Measurements from ENCODE around the gene ATP1B4.
A peak's percentile ranks its signal among the peaks of the same experiment; 100 is the strongest.
"Not testable (repeated sequence)": the region's sequence is repeated elsewhere in the genome, so short reads cannot be mapped to it uniquely, and the experiment has no call there.

ATP1B4 gene

GRCh38 chrX:120361764-120362305 lies at the start of gene ATP1B4:
TSS of gene ATP1B4 (plus strand) at chrX:120362089. CDS start at chrX:120362169, 80 bp downstream.
- DNase-seq (ENCODE audit: low read depth in 3 of 3): no peak

- no peak for DNase-seq (ENCODE audit: low read depth in 3 of 3)
These were observed 46.1 kb upstream of the ATP1B4 start for GRCh38 chrX:120315776-120316175.

GRCh38 chrX:120316587-120317283 lies 45.2 kb upstream of the ATP1B4 start:
- DNase-seq (ENCODE audit: low read depth in 3 of 3): no peak

- no peak for DNase-seq (ENCODE audit: low read depth in 3 of 3)
These were observed 43.5 kb upstream of the ATP1B4 start for GRCh38 chrX:120318411-120318810.

- no peak for DNase-seq (ENCODE audit: low read depth in 3 of 3)
These were observed 40.2 kb upstream of the ATP1B4 start for GRCh38 chrX:120321520-120322281.

- DNase-seq (ENCODE audit: low read depth in 3 of 3): no peak
These were observed 30.8 kb upstream of the ATP1B4 start for GRCh38 chrX:120331116-120331515.

- no peak for DNase-seq (ENCODE audit: low read depth in 3 of 3)
These were observed 29.5 kb upstream of the ATP1B4 start for GRCh38 chrX:120332394-120332793.

- DNase-seq (ENCODE audit: low read depth in 3 of 3): no peak
These were observed 27.7 kb upstream of the ATP1B4 start for GRCh38 chrX:120334151-120334550.

- DNase-seq (ENCODE audit: low read depth in 3 of 3): no peak
These were observed 27.3 kb upstream of the ATP1B4 start for GRCh38 chrX:120334603-120335002.

GRCh38 chrX:120335289-120335688 lies 26.6 kb upstream of the ATP1B4 start:
- DNase-seq (ENCODE audit: low read depth in 3 of 3): no peak

- DNase-seq (ENCODE audit: low read depth in 3 of 3): no peak
These were observed 25.0 kb upstream of the ATP1B4 start for GRCh38 chrX:120336899-120337298.

GRCh38 chrX:120344566-120344965 lies 17.3 kb upstream of the ATP1B4 start:
- DNase-seq (ENCODE audit: low read depth in 3 of 3): not testable (repeated sequence)

- DNase-seq (ENCODE audit: low read depth in 3 of 3): no peak
These were observed 11.3 kb upstream of the ATP1B4 start for GRCh38 chrX:120350450-120351138.

- no peak for DNase-seq (ENCODE audit: low read depth in 3 of 3)
These were observed 5.8 kb upstream of the ATP1B4 start for GRCh38 chrX:120356084-120356483.

- no peak for DNase-seq (ENCODE audit: low read depth in 3 of 3)
These were observed 4.7 kb upstream of the ATP1B4 start for GRCh38 chrX:120357186-120357585.

- peak; percentile 5 to 42 (median 33) for DNase-seq (ENCODE audit: low read depth in 3 of 3)
These were observed 3.0 kb upstream of the ATP1B4 start for GRCh38 chrX:120358737-120359456.

GRCh38 chrX:120365320-120365719 lies 3.4 kb downstream of the ATP1B4 start:
- peak in 2 of 3 donors; percentile 10 to 31 for DNase-seq (ENCODE audit: low read depth in 3 of 3)

- no peak for DNase-seq (ENCODE audit: low read depth in 3 of 3)
These were observed 4.1 kb downstream of the ATP1B4 start for GRCh38 chrX:120365968-120366367.

GRCh38 chrX:120366794-120367193 lies 4.9 kb downstream of the ATP1B4 start:
- DNase-seq (ENCODE audit: low read depth in 3 of 3): no peak

GRCh38 chrX:120367402-120368109 lies 5.7 kb downstream of the ATP1B4 start:
- no peak for DNase-seq (ENCODE audit: low read depth in 3 of 3)

Measured in stimulated activated CD4-positive, alpha-beta T cell treated with anti-CD3 and anti-CD28 coated beads, TNF-alpha, amount 100 ng/mL, for 48 hours (primary cell).